Ovary (tissue), 9 donors: ENCODE results near the gene TRPC5OS. TPM values are rescaled to one million over a fixed set of nuclear protein-coding genes. Genes with fewer than 3 reads are reported as not detected.

Experiments used
- DNase-seq, 5 donors: peaks; one replicate each; pipeline ENCODE4 v3.0.0-alpha.2; 2019 to 2020
- H3K27ac ChIP-seq, 2 donors: fragments of 200-600 bp; one replicate each; pipeline versions ENCODE4 v1.5.1 to v1.8.0; 2019 to 2022
- H3K27me3 ChIP-seq: fragments of 200-600 bp; one replicate; pipeline ENCODE4 v1.8.0; 2022
- H3K36me3 ChIP-seq: fragments of 200-600 bp; sonication (generic); one replicate; pipeline ENCODE4 v1.5.1; 2019
- H3K4me1 ChIP-seq: one replicate; pipeline ENCODE4 v1.8.1; 2013; ENCODE audit warnings: mild to moderate bottlenecking, moderate library complexity; ENCODE audit not compliant: insufficient read depth
- H3K4me3 ChIP-seq: fragments of 200-600 bp; sonication (generic); one replicate; pipeline ENCODE4 v1.5.1; 2017
- H3K9me3 ChIP-seq, 2 donors: fragments of 200-600 bp in 1 of 2; sonication (generic) in 1 of 2; one replicate each; pipeline versions ENCODE4 v1.5.1 to v1.8.1; 2013 to 2019; ENCODE audit warnings: mild to moderate bottlenecking in 1 of 2, moderate library complexity in 1 of 2
- CTCF ChIP-seq, 3 donors: fragments of 450-650 bp in 2 of 3; fragments of 200-600 bp in 1 of 3; IDR thresholded peaks; one replicate each; pipeline versions ENCODE4 v1.5.1 to v1.8.0; 2016 to 2022; ENCODE audit warnings: antibody characterized with exemption in 3 of 3, mild to moderate bottlenecking in 1 of 3
- EP300 ChIP-seq: sonication (generic); formaldehyde crosslinking; IDR thresholded peaks from one replicate; pipeline ENCODE4 v1.6.1; 2017; ENCODE audit warnings: antibody characterized with exemption
- POLR2A ChIP-seq: fragments of 450-650 bp; IDR thresholded peaks from one replicate; pipeline ENCODE4 v1.6.1; 2017; ENCODE audit warnings: antibody characterized with exemption, mild to moderate bottlenecking, moderate library complexity
- WGBS, 3 donors: extraction: QIAGEN DNeasy Blood & Tissue Kit in 1 of 3; methylation state at CpG; one replicate each; pipeline versions ENCODE4 v1.1.5 to v1.1.7; 2013 to 2017; 5-methylcytosine and 5-hydroxymethylcytosine counted together
- intact Hi-C, 4 donors: fragments of 100-400 bp; cut with DNase I; formaldehyde crosslinking; loops; one replicate each; pipeline versions ENCODE4 v1.11.0 to v1.15.1; 2022 to 2023
- polyA plus RNA-seq, 2 donors: library from polyadenylated mRNA; stranded (reverse); fragments of 200-250 nt in 1 of 2; fragments of 350-450 nt in 1 of 2; fragmentation: Illumina TruSeq in 1 of 2; extraction: RNeasy Lipid Tissue Mini Kit (QIAGEN cat#74804) in 1 of 2; gene quantifications; one replicate each; pipeline ENCODE4 v1.2.3, GENCODE V29; 2013 to 2014
- total RNA-seq, 7 donors: library from RNA; depleted of rRNA in 2 of 7; stranded (reverse); fragments of >200 nt in 2 of 7; fragmentation: NEBNext Ultra II Directional in 3 of 7; extraction: Animal tissue kit (Norgen Biotek cat#: 25700) in 3 of 7; gene quantifications; one replicate each; pipeline versions ENCODE4 v1.1.0 to v1.2.4, GENCODE V29; 2016 to 2023
- donor health status: DM: no; HTN: no; CAD: no; lungs with moderate emphysema.
- donor health status: DM: no; HTN: no; CAD: no.
- donor health status: Bipolar disorder and iron deficiency.
- donor health status: DM: yes; HTN: yes; CAD: no.
- donor health status: DM: no; HTN: no; CAD: no.
- donor health status: DM: yes; HTN: yes; CAD: no.

Gene TRPC5OS
- total and polyA plus RNA-seq, 9 donors, result 0.02 to 0.34 TPM; not detected in 7

- intact Hi-C loops, result no loop called here
- no peaks in the 10 kb centered on the region for H3K9me3 ChIP-seq
- no peak for TF ChIP-seq CTCF (IDR thresholded peaks at IDR 0.05)
- TF ChIP-seq POLR2A, result no peak
- TF ChIP-seq EP300, result no peak
Measured at GRCh38 chrX:111854556-111855490, 21.2 kb upstream of the TRPC5OS start.

GRCh38 chrX:111857534-111858060 is 18.4 kb upstream of the TRPC5OS start:
- H3K4me3 ChIP-seq, result no peak overlapping the region
- intact Hi-C loops, result no loop called here
- no peak overlapping the region for H3K27ac ChIP-seq
- H3K27me3 ChIP-seq, result no peaks in the 10 kb centered on the region
- no peaks in the 10 kb centered on the region for H3K9me3 ChIP-seq
- DNase-seq, result no peak
- WGBS, 3 donors, result 48 to 67% (median 51%) methylated on average over 1 of the region's 1 CpG
- no peaks in the 10 kb centered on the region for H3K4me1 ChIP-seq
- no peaks in the 10 kb centered on the region for H3K36me3 ChIP-seq
- no peak for TF ChIP-seq EP300
- TF ChIP-seq POLR2A, result no peak
- TF ChIP-seq CTCF (IDR thresholded peaks at IDR 0.05), result no peak

More at GRCh38 chrX:111854556-111855490, 21.2 kb upstream of the TRPC5OS start:
- Histone ChIP-seq H3K36me3 (no peaks in the 10 kb centered on the region), H3K4me1 (no peaks in the 10 kb centered on the region), H3K27ac (no peak overlapping the region), H3K4me3 (no peak overlapping the region), H3K27me3 (no peaks in the 10 kb centered on the region)
- no peak for DNase-seq
- WGBS, 3 donors, result 75 to 83% (median 77%) methylated on average over 4 of the region's 4 CpGs

- no peaks in the 10 kb centered on the region for H3K27me3 ChIP-seq
- intact Hi-C loops, result no loop called here
- no peak for TF ChIP-seq EP300
- no peak for TF ChIP-seq CTCF (IDR thresholded peaks at IDR 0.05)
- no peak for TF ChIP-seq POLR2A
Measured at GRCh38 chrX:111861605-111862004, 14.4 kb upstream of the TRPC5OS start.

GRCh38 chrX:111867236-111867635 is 8.7 kb upstream of the TRPC5OS start:
- Histone ChIP-seq H3K4me3 (no peak overlapping the region), H3K4me1 (no peaks in the 10 kb centered on the region), H3K9me3 (no peaks in the 10 kb centered on the region), H3K36me3 (no peaks in the 10 kb centered on the region), H3K27me3 (no peaks in the 10 kb centered on the region), H3K27ac (no peak overlapping the region)
- no peak for DNase-seq
- TF ChIP-seq EP300 (no peak), POLR2A (no peak)
- 91 to 92% (median 91%) methylated on average over 2 of the region's 2 CpGs for WGBS, 3 donors
- intact Hi-C loops, result no loop called here

More at GRCh38 chrX:111861605-111862004, 14.4 kb upstream of the TRPC5OS start:
- no peak for DNase-seq
- Histone ChIP-seq H3K4me1 (no peaks in the 10 kb centered on the region), H3K4me3 (no peak overlapping the region), H3K27ac (no peak overlapping the region), H3K9me3 (no peaks in the 10 kb centered on the region), H3K36me3 (no peaks in the 10 kb centered on the region)
- 86 to 89% (median 86%) methylated on average over 5 of the region's 5 CpGs for WGBS, 3 donors
